GM23338 (cell line): ENCODE measurements around the gene MYO9A. TPM values are rescaled to one million over a fixed set of nuclear protein-coding genes. Genes with fewer than 3 reads are reported as not detected.

ENCODE experiments used
- ATAC-seq: fragments of 200-7000 bp; cut with Tn5 transposase; 3 replicates; pipeline ENCODE4 v1.9.1; 2020
- DNase-seq: peaks from one replicate; pipeline ENCODE4 v3.0.0-alpha.2; 2015; ENCODE audit warnings: low spot score
- H2AFZ ChIP-seq: fragments of 200-600 bp; sonication (generic); 2 replicates; pipeline ENCODE4 v1.8.0; 2016; ENCODE audit warnings: antibody characterized with exemption, mild to moderate bottlenecking, moderate library complexity
- H3F3A ChIP-seq: fragments of 200-600 bp; sonication (generic); replicated peaks from 2 replicates; pipeline ENCODE4 v1.8.0; 2017; ENCODE audit warnings: antibody characterized with exemption, mixed run types, low read depth
- H3K27ac ChIP-seq: fragments of 200-600 bp; sonication (generic); 2 replicates; pipeline ENCODE4 v1.6.1; 2016; ENCODE audit warnings: low read depth
- H3K27me3 ChIP-seq: fragments of 200-600 bp; sonication (generic); 2 replicates; pipeline ENCODE4 v1.8.0; 2016; ENCODE audit warnings: mild to moderate bottlenecking, mixed run types, moderate library complexity; ENCODE audit not compliant: insufficient read depth
- H3K36me3 ChIP-seq: fragments of 200-600 bp; sonication (generic); 2 replicates; pipeline ENCODE4 v1.8.0; 2016; ENCODE audit warnings: mild to moderate bottlenecking; ENCODE audit not compliant: insufficient read depth
- H3K4me1 ChIP-seq: fragments of 200-600 bp; sonication (generic); 2 replicates; pipeline ENCODE4 v1.8.0; 2016; ENCODE audit warnings: mild to moderate bottlenecking, moderate library complexity; ENCODE audit not compliant: insufficient read depth
- H3K4me2 ChIP-seq: fragments of 200-600 bp; sonication (generic); 2 replicates; pipeline ENCODE4 v1.7.1; 2017; ENCODE audit warnings: mixed run types
- H3K4me3 ChIP-seq: fragments of 200-600 bp; sonication (generic); 2 replicates; pipeline ENCODE4 v1.6.1; 2016; ENCODE audit warnings: mixed run types
- H3K79me2 ChIP-seq: fragments of 200-600 bp; sonication (generic); replicated peaks from 2 replicates; pipeline ENCODE4 v1.8.0; 2017; ENCODE audit warnings: mild to moderate bottlenecking; ENCODE audit not compliant: insufficient read depth
- H3K9me2 ChIP-seq: fragments of 200-600 bp; sonication (generic); 2 replicates; pipeline ENCODE4 v1.8.0; 2017; ENCODE audit not compliant: insufficient read depth
- H4K20me1 ChIP-seq: fragments of 200-600 bp; sonication (generic); replicated peaks from 2 replicates; pipeline ENCODE4 v1.8.0; 2017; ENCODE audit warnings: mild to moderate bottlenecking; ENCODE audit not compliant: insufficient read depth
- H3K27ac Mint-ChIP-seq: 2 replicates; pipeline ENCODE4 v1.8.0; 2020; ENCODE audit warnings: inconsistent platforms, mild to moderate bottlenecking, moderate library complexity, mixed read lengths
- H3K27me3 Mint-ChIP-seq: 3 replicates; pipeline ENCODE4 v1.8.0; 2022; ENCODE audit warnings: low read depth, mild to moderate bottlenecking, moderate library complexity, mixed read lengths, inconsistent platforms; ENCODE audit not compliant: insufficient read depth, poor library complexity
- H3K36me3 Mint-ChIP-seq: 3 replicates; pipeline ENCODE4 v1.8.0; 2021; ENCODE audit warnings: low read depth, mild to moderate bottlenecking, inconsistent platforms, moderate library complexity, mixed read lengths
- H3K4me1 Mint-ChIP-seq: 3 replicates; pipeline ENCODE4 v1.8.0; 2020; ENCODE audit warnings: mild to moderate bottlenecking, inconsistent platforms, mixed read lengths
- H3K4me3 Mint-ChIP-seq: 3 replicates; pipeline ENCODE4 v1.8.0; 2021; ENCODE audit warnings: moderate library complexity, mild to moderate bottlenecking, inconsistent platforms, mixed read lengths
- H3K9me3 Mint-ChIP-seq: 3 replicates; pipeline ENCODE4 v1.8.0; 2020; ENCODE audit warnings: moderate library complexity, mild to moderate bottlenecking, inconsistent platforms, mixed read lengths
- CREB1 ChIP-seq: fragments of 250-450 bp; sonication (Bioruptor Pico); IDR thresholded peaks from 2 replicates; pipeline ENCODE4 v1.5.0; 2020; ENCODE audit warnings: low read depth, mild to moderate bottlenecking, moderate library complexity
- CTCF ChIP-seq, 2 experiments: fragments of 200-600 bp in 1 of 2; sonication (generic) in 1 of 2; conservative IDR thresholded peaks; 2 replicates each; pipeline versions ENCODE4 v1.5.1 to v1.6.1; 2016 to 2017; ENCODE audit warnings: antibody characterized with exemption in 2 of 2, low read depth in 2 of 2, mild to moderate bottlenecking in 2 of 2, moderate library complexity in 1 of 2
- ETS1 ChIP-seq: IDR thresholded peaks from 2 replicates; pipeline ENCODE4 v1.6.1; 2016; ENCODE audit warnings: antibody characterized with exemption
- EZH2 ChIP-seq: fragments of 200-600 bp; sonication (generic); IDR thresholded peaks from one replicate; pipeline ENCODE4 v1.8.0; 2017; ENCODE audit warnings: antibody characterized with exemption, mild to moderate bottlenecking, low read depth; ENCODE audit not compliant: unreplicated experiment
- EZH2phosphoT487 ChIP-seq: fragments of 200-600 bp; sonication (generic); IDR thresholded peaks from one replicate; pipeline ENCODE4 v1.8.1; 2018; ENCODE audit warnings: antibody characterized with exemption; ENCODE audit not compliant: unreplicated experiment
- JUNB ChIP-seq: IDR thresholded peaks from one replicate; pipeline ENCODE4 v1.6.1; 2016; ENCODE audit warnings: antibody characterized with exemption; ENCODE audit not compliant: unreplicated experiment
- NANOG ChIP-seq: IDR thresholded peaks from 2 replicates; pipeline ENCODE4 v1.6.1; 2016; ENCODE audit warnings: antibody characterized with exemption, borderline replicate concordance
- POLR2AphosphoS5 ChIP-seq: IDR thresholded peaks from 2 replicates; pipeline ENCODE4 v1.6.1; 2016; ENCODE audit warnings: antibody characterized with exemption, low read depth
- REST ChIP-seq: IDR thresholded peaks from one replicate; pipeline ENCODE4 v1.6.1; 2018; ENCODE audit warnings: antibody characterized with exemption; ENCODE audit not compliant: unreplicated experiment
- STAT1 ChIP-seq: IDR thresholded peaks from one replicate; pipeline ENCODE4 v1.6.1; 2016; ENCODE audit warnings: antibody characterized with exemption; ENCODE audit not compliant: unreplicated experiment
- ZNF114 ChIP-seq: fragments of 250-450 bp; sonication (Bioruptor Pico); IDR thresholded peaks from 2 replicates; pipeline ENCODE4 v1.5.0; 2020; ENCODE audit warnings: mild to moderate bottlenecking, moderate library complexity
- ZNF331 ChIP-seq: fragments of 250-450 bp; sonication (Bioruptor Pico); IDR thresholded peaks from 2 replicates; pipeline ENCODE4 v1.5.0; 2020; ENCODE audit warnings: low read depth, mild to moderate bottlenecking, moderate library complexity
- ZNF462 ChIP-seq: fragments of 250-450 bp; sonication (Bioruptor Pico); IDR thresholded peaks from 2 replicates; pipeline ENCODE4 v1.5.0; 2020; ENCODE audit warnings: mild to moderate bottlenecking, moderate library complexity
- polyA plus RNA-seq: library from polyadenylated mRNA; unstranded; fragments of >200 nt; fragmentation: Nextera tagmentation; extraction: Ambion mirVana; gene quantifications from 2 replicates; pipeline ENCODE4 v1.2.1, GENCODE V29; 2016
- total RNA-seq: library from RNA; depleted of rRNA; stranded (reverse); fragments of >200 nt; shearing (Covaris generic); gene quantifications from 2 replicates; pipeline ENCODE4 v1.2.3, GENCODE V29; 2014

The MYO9A gene
- total and polyA plus RNA-seq, 2 experiments from 2014 or later: 11.6 to 32.8 TPM

GRCh38 chr15:72098040-72098439 is 19.9 kb downstream of the MYO9A start:
- ATAC-seq (no peak), DNase-seq (no peak)
- Histone ChIP-seq H3K4me2 (no peak overlapping the region), H3F3A (no peaks in the 10 kb centered on the region), H3K4me1 (no peaks in the 10 kb centered on the region), H2AFZ (no peak overlapping the region), H3K9me2 (no peaks in the 10 kb centered on the region), H3K79me2 (peaks cover 2% of the 10 kb centered on the region; the same call in 1 of the 2 replicates), H3K4me3 (no peak overlapping the region), H3K27ac (no peak overlapping the region), H3K36me3 (no peaks in the 10 kb centered on the region), H3K27me3 (no peaks in the 10 kb centered on the region), H4K20me1 (peaks cover 5% of the 10 kb centered on the region; the same call in 1 of the 2 replicates)
- no peaks in the 10 kb centered on the region for H3K27me3 Mint-ChIP-seq
- H3K36me3 Mint-ChIP-seq: peaks cover 14% of the 10 kb centered on the region; the same call in 2 of the 3 replicates
- H3K9me3 Mint-ChIP-seq: peaks cover 12% of the 10 kb centered on the region; the same call in 2 of the 3 replicates
- TF ChIP-seq EZH2: no peak
- TF ChIP-seq EZH2phosphoT487: no peak
- TF ChIP-seq JUNB: no peak
- TF ChIP-seq CREB1 (CRISPR knock-in tag): no peak
- no peak for TF ChIP-seq NANOG
- no peak for TF ChIP-seq ZNF462 (CRISPR knock-in tag)
- TF ChIP-seq CTCF (conservative IDR thresholded peaks at IDR 0.05; ENCODE audit: low read depth in 2 of 2): no peak
- no peak for TF ChIP-seq ZNF114 (CRISPR knock-in tag)
- no peak for TF ChIP-seq ZNF331 (CRISPR knock-in tag)
- no peak for TF ChIP-seq REST
- no peak for TF ChIP-seq ETS1
- no peak for TF ChIP-seq STAT1
- no peak for TF ChIP-seq POLR2AphosphoS5
- no peak overlapping the region for H3K4me3 Mint-ChIP-seq
- H3K27ac Mint-ChIP-seq: no peak overlapping the region
- no peaks in the 10 kb centered on the region for H3K4me1 Mint-ChIP-seq
